AG04449 (cell line): ENCODE results near the gene NR0B2.
A peak's percentile ranks its signal among the peaks of the same experiment; 100 is the strongest.

Experiments
- CTCF ChIA-PET: fragments of 350-600 bp; formaldehyde crosslinking; extraction: SDS; loops from one replicate; lab custom pipeline; 2021; ENCODE audit warnings: antibody characterized with exemption; lab: Yijun Ruan, JAX
- POLR2A ChIA-PET: fragments of 400-600, 350-600 bp; formaldehyde crosslinking; extraction: SDS; loops from one replicate; lab custom pipeline; 2020; ENCODE audit warnings: antibody characterized with exemption, inconsistent platforms; lab: Yijun Ruan, JAX
- DNase-seq: peaks from one replicate; pipeline ENCODE4 v3.0.0-alpha.2; 2010; ENCODE audit warnings: low read depth, low spot score
- H3K4me3 ChIP-seq: 2 replicates; pipeline ENCODE4 v1.5.1; 2011; ENCODE audit warnings: low read depth, mild to moderate bottlenecking, control low read depth, low read length
- CTCF ChIP-seq: IDR thresholded peaks from one replicate; pipeline ENCODE4 v1.5.1; 2011; ENCODE audit warnings: mild to moderate bottlenecking, moderate library complexity, low read length, control low read depth, inconsistent platforms; ENCODE audit not compliant: insufficient read depth; ENCODE audit errors: missing control alignments

The NR0B2 gene

GRCh38 chr1:26923711-26924110 is 9.9 kb upstream of the NR0B2 start:
- no peak for DNase-seq
- no peak for TF ChIP-seq CTCF
- POLR2A ChIA-PET, result interaction anchor here (0.9 kb wide), 2 partner anchors 16 to 23 kb away, joined by 3 to 4 read pairs; partner anchors contain the start of gene GPATCH3
- no peak overlapping the region for H3K4me3 ChIP-seq
- CTCF ChIA-PET, result interaction anchor here (1.2 kb wide), 1 partner anchor 44 kb away, joined by 3 read pairs; no protein-coding TSS in a partner anchor

- POLR2A ChIA-PET, result no interaction called here
- CTCF ChIA-PET, result interaction anchor here (1.2 to 1.3 kb wide), 2 partner anchors 44 to 45 kb away, joined by 3 read pairs; no protein-coding TSS in a partner anchor
- DNase-seq, result no peak
- no peak for TF ChIP-seq CTCF
- peak overlapping the region; percentile 91 for H3K4me3 ChIP-seq
Observed at GRCh38 chr1:26922901-26923300, 9.1 kb upstream of the NR0B2 start.

DNA sequence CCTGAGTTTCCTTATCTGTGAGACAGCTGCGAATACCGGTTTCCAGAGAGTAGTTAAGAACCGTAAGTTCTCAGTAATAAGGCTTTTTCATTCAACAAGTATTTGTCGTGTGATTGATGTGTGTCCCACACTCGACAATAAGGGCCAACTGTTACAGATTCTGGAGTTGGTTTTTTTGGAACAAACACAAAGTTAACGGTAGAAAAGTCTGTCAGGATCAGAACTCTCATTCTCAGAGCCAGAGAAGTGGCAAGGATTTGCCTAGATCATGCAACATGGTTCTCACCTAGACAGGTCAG is 8.6 kb upstream of the NR0B2 start:
- no peak for DNase-seq
- ChIA-PET POLR2A (interaction anchor here (0.8 kb wide), 1 partner anchor 331 kb away, joined by 3 read pairs; no protein-coding TSS in a partner anchor), CTCF (interaction anchor here (1.3 kb wide), 1 partner anchor 44 kb away, joined by 3 read pairs; no protein-coding TSS in a partner anchor)
- peak overlapping the region; percentile 91 for H3K4me3 ChIP-seq
- no peak for TF ChIP-seq CTCF

- H3K4me3 ChIP-seq, result peak within 1 kb of the TSS; percentile 91
- no peak for TF ChIP-seq CTCF
- POLR2A ChIA-PET, result interaction anchor here (0.7 to 0.9 kb wide), 3 partner anchors 9 to 331 kb away, joined by 3 read pairs; partner anchors contain the start of gene GPN2
- CTCF ChIA-PET, result interaction anchor here (0.8 to 1.3 kb wide), 2 partner anchors 45 to 75 kb away, joined by 3 read pairs; no protein-coding TSS in a partner anchor
- peak; percentile 80 for DNase-seq
Observed at GRCh38 chr1:26921540-26922430, 8.0 kb upstream of the NR0B2 start, which contains the start of gene NUDC. Gene NUDC (plus strand): TSS chr1:26921743. CDS start chr1:26921849, 106 bp downstream.

DNA sequence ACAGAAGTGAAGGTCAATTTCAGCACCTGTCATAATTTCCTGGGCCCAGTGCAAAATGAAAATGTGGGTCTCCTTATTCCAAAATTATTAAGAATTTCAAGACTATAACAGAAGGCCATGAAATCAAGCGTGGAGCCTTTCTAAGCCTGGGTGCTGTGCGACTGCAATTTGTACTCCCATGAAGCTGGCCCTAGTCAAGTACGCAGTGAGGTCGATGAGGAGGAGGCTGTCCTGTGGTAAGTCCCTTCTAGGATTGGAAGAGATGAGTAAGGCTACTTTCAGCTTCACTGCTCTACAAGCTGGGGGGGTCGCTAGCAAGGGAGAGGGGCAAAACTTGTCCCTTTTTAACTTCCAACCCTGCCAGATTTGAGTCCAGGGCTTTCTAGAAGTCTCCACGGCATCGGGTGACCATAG is 7.4 kb upstream of the NR0B2 start:
- ChIA-PET POLR2A (interaction anchor here (0.9 kb wide), 1 partner anchor 31 kb away, joined by 3 read pairs; the partner anchor contains the start of gene GPN2), CTCF (interaction anchor here (0.7 to 0.8 kb wide), 3 partner anchors 35 to 76 kb away, joined by 3 read pairs; no protein-coding TSS in a partner anchor)
- H3K4me3 ChIP-seq, result peak overlapping the region; percentile 56
- TF ChIP-seq CTCF, result no peak
- no peak for DNase-seq
